GM12878 (cell line): ENCODE results near the gene GNAO1. TPM values are rescaled to one million over a fixed set of nuclear protein-coding genes. Genes with fewer than 3 reads are reported as not detected.

Source experiments
- ATAC-seq: fragments of 200-7000 bp; cut with Tn5 transposase; 3 replicates; pipeline ENCODE4 v1.9.1; 2020; ENCODE audit warnings: mild to moderate bottlenecking, moderate library complexity
- BruUV-seq: library from RNA; stranded (reverse); fragments of 400-500 nt; replicated peaks from 2 replicates; lab custom pipeline; 2021; lab: Mats Ljungman, UMichigan
- CTCF ChIA-PET: fragments of 300-600 bp; sonication (Branson Sonifier 250); formaldehyde crosslinking; extraction: SDS; loops from one replicate; lab custom pipeline; 2021; ENCODE audit warnings: inconsistent platforms; lab: Yijun Ruan, JAX
- POLR2A ChIA-PET: fragments of 350-600 bp; formaldehyde crosslinking; extraction: SDS; loops from one replicate; lab custom pipeline; 2021; ENCODE audit warnings: inconsistent platforms; lab: Charles Lee
- RAD21 ChIA-PET: fragments of 300-600 bp; sonication (Branson Sonifier 250); formaldehyde crosslinking; loops from one replicate; lab custom pipeline; 2023; ENCODE audit warnings: antibody characterized with exemption; ENCODE audit not compliant: unreplicated experiment; lab: Charles Lee
- SMC1A ChIA-PET: fragments of 300-600 bp; sonication (Branson Sonifier 250); formaldehyde crosslinking; loops from one replicate; lab custom pipeline; 2023; ENCODE audit not compliant: unreplicated experiment, uncharacterized antibody; lab: Charles Lee
- DNase-seq: peaks from one replicate; pipeline ENCODE4 v3.0.0-alpha.2; 2011; ENCODE audit warnings: low read depth, low spot score
- FAIRE-seq: peaks from 3 replicates; lab custom pipeline; 2011; peaks lifted over from hg19 to GRCh38; lab: Jason Lieb, UNC
- H2AFZ ChIP-seq: 2 replicates; pipeline ENCODE4 v1.6.0; 2011; ENCODE audit warnings: low read depth, low read length, control low read depth; ENCODE audit not compliant: control insufficient read depth
- H3K27ac ChIP-seq: 2 replicates; pipeline ENCODE4 v1.5.1; 2011; ENCODE audit warnings: control low read depth; ENCODE audit not compliant: control insufficient read depth, insufficient read depth
- H3K27me3 ChIP-seq, 2 experiments: replicated peaks in 1 of 2; 2 replicates each; pipeline versions ENCODE4 v1.6.0 to v1.6.1; 2011; ENCODE audit warnings: low read length in 1 of 2; ENCODE audit not compliant: control insufficient read depth in 2 of 2, insufficient read depth in 2 of 2
- H3K36me3 ChIP-seq, 2 experiments: 2 replicates each; pipeline ENCODE4 v1.5.1; 2011; ENCODE audit warnings: low read length in 1 of 2; ENCODE audit not compliant: control insufficient read depth in 2 of 2, insufficient read depth in 2 of 2
- H3K4me1 ChIP-seq: 2 replicates; pipeline ENCODE4 v1.6.1; 2011; ENCODE audit warnings: mild to moderate bottlenecking, low read length, moderate library complexity, mixed read lengths; ENCODE audit not compliant: control insufficient read depth, insufficient read depth
- H3K4me2 ChIP-seq: 2 replicates; pipeline ENCODE4 v1.6.0; 2011; ENCODE audit warnings: control low read depth; ENCODE audit not compliant: control insufficient read depth, insufficient read depth
- H3K4me3 ChIP-seq: fragments of 200-600 bp; sonication (generic); 2 replicates; pipeline ENCODE4 v1.5.1; 2016
- H3K79me2 ChIP-seq: 2 replicates; pipeline ENCODE4 v1.6.0; 2011; ENCODE audit warnings: low read length; ENCODE audit not compliant: control insufficient read depth, insufficient read depth
- H3K9ac ChIP-seq: 2 replicates; pipeline ENCODE4 v1.8.0; 2011; ENCODE audit warnings: low read length, control low read depth, mixed read lengths; ENCODE audit not compliant: control insufficient read depth, insufficient read depth
- H3K9me3 ChIP-seq: replicated peaks from 3 replicates; pipeline ENCODE4 v1.5.1; 2011; ENCODE audit warnings: mild to moderate bottlenecking, low read length; ENCODE audit not compliant: control insufficient read depth, insufficient read depth
- H4K20me1 ChIP-seq: 2 replicates; pipeline ENCODE4 v1.6.0; 2011; ENCODE audit not compliant: control insufficient read depth, insufficient read depth
- CHD2 ChIP-seq: IDR thresholded peaks from 2 replicates; pipeline ENCODE4 v1.6.1; 2011; ENCODE audit warnings: low read depth, low read length, improper control_type of control experiment, borderline replicate concordance
- CHD4 ChIP-seq: fragments of 200-600 bp; sonication (generic); IDR thresholded peaks from 2 replicates; pipeline ENCODE4 v1.6.1; 2016; ENCODE audit warnings: mild to moderate bottlenecking
- EED ChIP-seq: sonication (generic); IDR thresholded peaks from 2 replicates; pipeline ENCODE4 v1.6.1; 2016; ENCODE audit warnings: antibody characterized with exemption, low read depth
- FOS ChIP-seq: IDR thresholded peaks from 3 replicates; pipeline ENCODE4 v1.6.1; 2011; ENCODE audit warnings: borderline replicate concordance; ENCODE audit not compliant: insufficient read length; ENCODE audit errors: extremely low read depth
- HDGF ChIP-seq: fragments of 450-650 bp; IDR thresholded peaks from 2 replicates; pipeline ENCODE4 v1.6.1; 2016; ENCODE audit warnings: antibody characterized with exemption
- HSF1 ChIP-seq: fragments of 150-350 bp; IDR thresholded peaks from 2 replicates; pipeline ENCODE4 v1.6.1; 2014; ENCODE audit warnings: mild to moderate bottlenecking, low read depth, low read length
- KLF5 ChIP-seq: fragments of 450-650 bp; IDR thresholded peaks from 2 replicates; pipeline ENCODE4 v1.6.1; 2014; ENCODE audit warnings: mild to moderate bottlenecking; ENCODE audit not compliant: partially characterized antibody
- NR2F1 ChIP-seq: fragments of 450-650 bp; conservative IDR thresholded peaks from 2 replicates; pipeline ENCODE4 v1.6.1; 2017; ENCODE audit warnings: mild to moderate bottlenecking
- POLR2A ChIP-seq: IDR thresholded peaks from 2 replicates; pipeline ENCODE4 v1.6.1; 2011; ENCODE audit warnings: low read depth, mild to moderate bottlenecking, low read length
- PRDM15 ChIP-seq: fragments of 450-650 bp; formaldehyde crosslinking; IDR thresholded peaks from 2 replicates; pipeline ENCODE4 v1.4.0; 2020; ENCODE audit warnings: mild to moderate bottlenecking, moderate library complexity
- RAD51 ChIP-seq: fragments of 450-650 bp; IDR thresholded peaks from 2 replicates; pipeline ENCODE4 v1.6.1; 2016; ENCODE audit warnings: moderate library complexity, mild to moderate bottlenecking, inconsistent platforms
- RELA ChIP-seq: fragments of 450-650 bp; IDR thresholded peaks from 2 replicates; pipeline ENCODE4 v1.8.0; 2014; ENCODE audit warnings: borderline replicate concordance; ENCODE audit not compliant: partially characterized antibody
- RELB ChIP-seq: fragments of 450-650 bp; IDR thresholded peaks from 2 replicates; pipeline ENCODE4 v1.6.1; 2017; ENCODE audit warnings: low read depth, mild to moderate bottlenecking, moderate library complexity
- RFX5 ChIP-seq: IDR thresholded peaks from 2 replicates; pipeline ENCODE4 v1.6.1; 2011; ENCODE audit warnings: low read depth, low read length, improper control_type of control experiment
- STAT1 ChIP-seq: fragments of 450-650 bp; conservative IDR thresholded peaks from 2 replicates; pipeline ENCODE4 v1.6.1; 2014; ENCODE audit warnings: antibody characterized with exemption, mild to moderate bottlenecking
- TBL1XR1 ChIP-seq: IDR thresholded peaks from 2 replicates; pipeline ENCODE4 v1.6.1; 2012; ENCODE audit warnings: low read depth, low read length, improper control_type of control experiment
- ZBTB4 ChIP-seq: fragments of 450-650 bp; formaldehyde crosslinking; IDR thresholded peaks from 2 replicates; pipeline ENCODE4 v1.4.0; 2022; ENCODE audit warnings: mild to moderate bottlenecking, moderate library complexity
- WGBS: methylation state at CpG from one replicate; pipeline ENCODE4 v1.1.6; 2016; ENCODE audit warnings: low lambda C conversion rate; ENCODE audit not compliant: insufficient replicate concordance, insufficient coverage; ENCODE audit errors: missing lambda C conversion rate; 5-methylcytosine and 5-hydroxymethylcytosine counted together
- in situ Hi-C: fragments of 300-500 bp; cut with MboI; formaldehyde crosslinking; loops from 9 replicates; pipeline ENCODE4 v1.14.3; 2018; ENCODE audit warnings: mixed read lengths
- intact Hi-C: fragments of 100-400 bp; cut with micrococcal nuclease; formaldehyde crosslinking; loops from one replicate; pipeline ENCODE4 v1.14.2; 2022; ENCODE audit not compliant: unreplicated experiment
- polyA plus RNA-seq, 11 experiments: library from polyadenylated mRNA; depleted of rRNA in 4 of 11; unstranded in 6 of 11; stranded (reverse) in 5 of 11; fragments of >200 nt; fragmentation: Nextera tagmentation in 4 of 11; fragmentation: Illumina TruSeq in 1 of 11; extraction: Ambion mirVana in 4 of 11; extraction: Trizol in 1 of 11; gene quantifications; 1 replicate in 1 of 11; 2 replicates in 10 of 11; pipeline versions ENCODE4 v1.2.1 to v1.2.3, GENCODE V29; 2011 to 2016; ENCODE audit warnings: inconsistent platforms in 2 of 11, missing spikeins in 2 of 11, low read depth in 1 of 11
- total RNA-seq, 4 experiments: library from RNA; depleted of rRNA in 3 of 4; stranded (reverse); fragments of >200 nt in 3 of 4; fragmentation: Illumina TruSeq in 1 of 4; extraction: Trizol in 1 of 4; gene quantifications; 2 replicates each; pipeline versions ENCODE4 v1.2.1 to v1.2.3, GENCODE V29; 2013 to 2021

GNAO1 gene
- total and polyA plus RNA-seq, 10 of the 15 experiments (the other 5 are each of a cell fraction or from before 2014, with no cell fraction given), result 0.05 to 0.28 (median 0.14) TPM; not detected in 6

GRCh38 chr16:56145369-56145768 is 45.9 kb upstream of the GNAO1 start:
- H3K27me3 ChIP-seq, result no peaks in the 10 kb centered on the region
- ChIA-PET RAD21 (no interaction called here), POLR2A (no interaction called here), CTCF (no interaction called here), SMC1A (interaction anchor here (1.1 kb wide), 1 partner anchor 52 kb away, joined by 3 read pairs; no protein-coding TSS in a partner anchor)
- H3K36me3 ChIP-seq, result no peaks in the 10 kb centered on the region
- no peak overlapping the region for H2AFZ ChIP-seq
- no peak overlapping the region for H3K4me3 ChIP-seq
- ATAC-seq, result no peak
- no peak overlapping the region for H3K4me2 ChIP-seq
- no peak overlapping the region for H3K27ac ChIP-seq
- no peak for DNase-seq
- H3K79me2 ChIP-seq, result no peaks in the 10 kb centered on the region
- no peak overlapping the region for H3K9ac ChIP-seq
- 69% methylated on average over 2 of the region's 2 CpGs for WGBS
- no peaks in the 10 kb centered on the region for H3K9me3 ChIP-seq
- TF ChIP-seq CHD4 (no peak), STAT1 (no peak), EED (no peak), RFX5 (no peak), RELA (no peak), PRDM15 (CRISPR knock-in tag) (no peak), CHD2 (no peak), RELB (no peak), RAD51 (no peak), ZBTB4 (CRISPR knock-in tag) (no peak), POLR2A (no peak), TBL1XR1 (no peak), HDGF (no peak), FOS (no peak), HSF1 (no peak), KLF5 (no peak), NR2F1 (no peak)
- TF ChIP-seq, all 136 proteins: peak for 0
- in situ Hi-C loops, result no loop called here
- H3K4me1 ChIP-seq, result no peaks in the 10 kb centered on the region
- no peaks in the 10 kb centered on the region for H4K20me1 ChIP-seq
- intact Hi-C loops, result no loop called here
- no peak for FAIRE-seq
- BruUV-seq, result no TSS peak
